HepG2 (cell line): Measurements from ENCODE around the gene HOXA1. TPM values are rescaled to one million over a fixed set of nuclear protein-coding genes. Genes with fewer than 3 reads are reported as not detected.
A peak's percentile ranks its signal among the peaks of the same experiment; 100 is the strongest.

Experiments
- CHD2 ChIP-seq: IDR thresholded peaks from 2 replicates; pipeline ENCODE4 v1.6.1; 2011; ENCODE audit warnings: low read depth, low read length, improper control_type of control experiment
- CHD4 ChIP-seq: fragments of 200-600 bp; sonication (generic); IDR thresholded peaks from 2 replicates; pipeline ENCODE4 v1.7.0; 2017; ENCODE audit warnings: mild to moderate bottlenecking, low read length, borderline replicate concordance
- HES4 ChIP-seq: sonication (generic); formaldehyde crosslinking; IDR thresholded peaks from 2 replicates; pipeline ENCODE4 v1.9.0; 2021; ENCODE audit warnings: mild to moderate bottlenecking, missing genetic modification reagents, borderline replicate concordance
- ISX ChIP-seq: sonication (generic); formaldehyde crosslinking; conservative IDR thresholded peaks from 2 replicates; pipeline ENCODE4 v1.5.0; 2020; ENCODE audit warnings: missing genetic modification reagents
- KAT8 ChIP-seq: IDR thresholded peaks from 2 replicates; pipeline ENCODE4 v1.6.1; 2016; ENCODE audit warnings: missing genetic modification reagents, missing compliant biosample characterization
- MZF1 ChIP-seq: sonication (generic); formaldehyde crosslinking; IDR thresholded peaks from 2 replicates; pipeline ENCODE4 v1.8.1; 2023; ENCODE audit warnings: mild to moderate bottlenecking, missing genetic modification reagents, borderline replicate concordance
- NFIB ChIP-seq: sonication (generic); formaldehyde crosslinking; IDR thresholded peaks from 2 replicates; pipeline ENCODE4 v1.9.0; 2021; ENCODE audit warnings: missing genetic modification reagents, mild to moderate bottlenecking, borderline replicate concordance
- PRDM15 ChIP-seq: sonication (generic); formaldehyde crosslinking; IDR thresholded peaks from 2 replicates; pipeline ENCODE4 v1.4.0; 2020; ENCODE audit warnings: missing genetic modification reagents
- REPIN1 ChIP-seq: sonication (generic); formaldehyde crosslinking; IDR thresholded peaks from 2 replicates; pipeline ENCODE4 v1.8.0; 2022; ENCODE audit warnings: missing genetic modification reagents, low read depth, mild to moderate bottlenecking, borderline replicate concordance
- ZFY ChIP-seq: sonication (generic); formaldehyde crosslinking; IDR thresholded peaks from 2 replicates; pipeline ENCODE4 v1.4.0; 2020; ENCODE audit warnings: missing genetic modification reagents
- ZNF230 ChIP-seq: sonication (generic); formaldehyde crosslinking; IDR thresholded peaks from 2 replicates; pipeline ENCODE4 v1.4.0; 2020; ENCODE audit warnings: mild to moderate bottlenecking, missing genetic modification reagents
- ZNF280D ChIP-seq: sonication (generic); formaldehyde crosslinking; IDR thresholded peaks from 2 replicates; pipeline ENCODE4 v1.5.1; 2020; ENCODE audit warnings: mild to moderate bottlenecking, missing genetic modification reagents
- ZNF776 ChIP-seq: sonication (generic); formaldehyde crosslinking; IDR thresholded peaks from 2 replicates; pipeline ENCODE4 v1.4.0; 2020; ENCODE audit warnings: mild to moderate bottlenecking, missing genetic modification reagents
- polyA plus RNA-seq, 8 experiments: library from polyadenylated mRNA; depleted of rRNA in 3 of 8; stranded (reverse) in 7 of 8; unstranded in 1 of 8; fragments of >200 nt; fragmentation: Illumina TruSeq in 4 of 8; extraction: Trizol in 4 of 8; gene quantifications; 2 replicates each; pipeline versions ENCODE4 v1.2.1 to v1.2.3, GENCODE V29; 2011 to 2016; ENCODE audit warnings: low read depth in 4 of 8, missing spikeins in 1 of 8, mixed read lengths in 1 of 8; ENCODE audit not compliant: insufficient read depth in 1 of 8
- total RNA-seq, 5 experiments: library from RNA; depleted of rRNA; stranded (reverse); fragments of >200 nt; fragmentation: Illumina TruSeq; extraction: Trizol; gene quantifications; 2 replicates each; pipeline ENCODE4 v1.2.3, GENCODE V29; 2016; ENCODE audit warnings: low read depth in 1 of 5
- TF ChIP-seq, protein P1 (sequence below): sonication (generic); formaldehyde crosslinking; IDR thresholded peaks from 2 replicates; pipeline ENCODE4 v1.5.1; 2020; ENCODE audit warnings: mild to moderate bottlenecking, missing genetic modification reagents, borderline replicate concordance
- TF ChIP-seq, protein P2 (sequence below): sonication (generic); IDR thresholded peaks from 2 replicates; pipeline ENCODE4 v1.6.1; 2016; ENCODE audit warnings: low read depth, borderline replicate concordance
- TF ChIP-seq, protein P3 (sequence below): sonication (generic); formaldehyde crosslinking; IDR thresholded peaks from 2 replicates; pipeline ENCODE4; 2020; ENCODE audit warnings: missing genetic modification reagents, mild to moderate bottlenecking, borderline replicate concordance

HOXA1 gene
- total and polyA plus RNA-seq, 2 of the 13 experiments (the other 11 are each of a cell fraction or from before 2014, with no cell fraction given), result 0.18 to 0.20 TPM

DNA sequence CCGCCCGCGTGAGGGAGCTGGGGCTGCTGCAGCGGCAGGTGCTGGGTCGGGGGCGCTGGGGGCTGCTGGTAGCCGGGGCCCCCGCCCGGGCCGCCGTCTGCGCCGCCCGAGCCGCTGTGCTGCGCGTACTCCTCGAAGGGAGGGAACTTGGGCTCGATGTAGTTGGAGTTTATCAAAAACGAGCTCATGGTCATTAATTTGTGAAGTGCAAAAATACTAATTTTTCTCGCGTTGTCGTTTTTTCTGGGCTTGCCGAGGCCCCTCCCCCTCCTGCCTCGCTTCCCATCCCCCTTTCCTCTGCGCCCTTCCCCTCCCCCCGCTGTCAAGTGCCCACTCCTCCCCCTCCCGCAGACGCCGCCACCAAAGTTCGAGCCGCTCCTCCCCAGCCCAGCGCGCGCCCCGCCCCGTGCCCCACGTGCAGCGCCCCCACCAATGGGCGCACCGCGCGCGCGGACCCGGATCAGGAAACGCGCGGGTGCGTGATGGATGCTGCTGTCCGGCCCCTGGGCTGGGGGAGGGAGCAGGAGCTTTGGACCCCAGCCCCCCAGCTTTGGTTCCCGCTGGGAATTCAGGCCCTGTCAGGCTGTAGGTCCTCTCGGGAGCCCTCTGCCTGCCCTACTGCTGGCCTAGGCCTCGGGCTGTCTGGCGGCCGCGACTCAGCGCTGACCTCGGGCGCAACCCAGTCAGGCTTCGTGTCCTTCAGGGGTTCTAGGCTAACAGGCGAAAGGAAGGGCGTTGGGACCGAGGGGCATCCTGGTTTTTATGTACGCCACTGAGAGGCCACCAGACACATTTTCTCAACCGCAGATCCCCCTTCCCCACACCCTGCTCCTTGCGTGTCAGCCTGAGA, 35.0 kb upstream of the HOXA1 start, which contains the start of gene HOXA4 (continued):
- TF ChIP-seq CHD4 (no peak), ZNF280D (no peak), ISX (no peak), NFIB (CRISPR knock-in tag) (no peak), HES4 (no peak), REPIN1 (peak; percentile 84), KAT8 (CRISPR knock-in tag) (peak; percentile 86), ZNF230 (CRISPR knock-in tag) (0 out of 2 replicates have a peak, but pooled peaks have one; percentile 52), PRDM15 (no peak), ZNF776 (CRISPR knock-in tag) (peak; percentile 65; the same call in 1 of the 2 replicates), ZFY (CRISPR knock-in tag) (peak; percentile 74), CHD2 (peak; percentile 87), MZF1 (CRISPR knock-in tag) (no peak)
- TF ChIP-seq, protein P1, sequence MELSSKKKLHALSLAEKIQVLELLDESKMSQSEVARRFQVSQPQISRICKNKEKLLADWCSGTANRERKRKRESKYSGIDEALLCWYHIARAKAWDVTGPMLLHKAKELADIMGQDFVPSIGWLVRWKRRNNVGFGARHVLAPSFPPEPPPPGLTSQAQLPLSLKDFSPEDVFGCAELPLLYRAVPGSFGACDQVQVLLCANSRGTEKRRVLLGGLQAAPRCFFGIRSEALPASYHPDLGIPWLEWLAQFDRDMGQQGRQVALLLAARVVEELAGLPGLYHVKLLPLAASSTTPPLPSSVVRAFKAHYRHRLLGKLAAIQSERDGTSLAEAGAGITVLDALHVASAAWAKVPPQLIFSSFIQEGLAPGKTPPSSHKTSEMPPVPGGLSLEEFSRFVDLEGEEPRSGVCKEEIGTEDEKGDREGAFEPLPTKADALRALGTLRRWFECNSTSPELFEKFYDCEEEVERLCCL (CRISPR knock-in tag), result no peak
- TF ChIP-seq, protein P2, sequence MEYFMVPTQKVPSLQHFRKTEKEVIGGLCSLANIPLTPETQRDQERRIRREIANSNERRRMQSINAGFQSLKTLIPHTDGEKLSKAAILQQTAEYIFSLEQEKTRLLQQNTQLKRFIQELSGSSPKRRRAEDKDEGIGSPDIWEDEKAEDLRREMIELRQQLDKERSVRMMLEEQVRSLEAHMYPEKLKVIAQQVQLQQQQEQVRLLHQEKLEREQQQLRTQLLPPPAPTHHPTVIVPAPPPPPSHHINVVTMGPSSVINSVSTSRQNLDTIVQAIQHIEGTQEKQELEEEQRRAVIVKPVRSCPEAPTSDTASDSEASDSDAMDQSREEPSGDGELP, result peak; percentile 20; the same call in 1 of the 2 replicates
- TF ChIP-seq, protein P3, sequence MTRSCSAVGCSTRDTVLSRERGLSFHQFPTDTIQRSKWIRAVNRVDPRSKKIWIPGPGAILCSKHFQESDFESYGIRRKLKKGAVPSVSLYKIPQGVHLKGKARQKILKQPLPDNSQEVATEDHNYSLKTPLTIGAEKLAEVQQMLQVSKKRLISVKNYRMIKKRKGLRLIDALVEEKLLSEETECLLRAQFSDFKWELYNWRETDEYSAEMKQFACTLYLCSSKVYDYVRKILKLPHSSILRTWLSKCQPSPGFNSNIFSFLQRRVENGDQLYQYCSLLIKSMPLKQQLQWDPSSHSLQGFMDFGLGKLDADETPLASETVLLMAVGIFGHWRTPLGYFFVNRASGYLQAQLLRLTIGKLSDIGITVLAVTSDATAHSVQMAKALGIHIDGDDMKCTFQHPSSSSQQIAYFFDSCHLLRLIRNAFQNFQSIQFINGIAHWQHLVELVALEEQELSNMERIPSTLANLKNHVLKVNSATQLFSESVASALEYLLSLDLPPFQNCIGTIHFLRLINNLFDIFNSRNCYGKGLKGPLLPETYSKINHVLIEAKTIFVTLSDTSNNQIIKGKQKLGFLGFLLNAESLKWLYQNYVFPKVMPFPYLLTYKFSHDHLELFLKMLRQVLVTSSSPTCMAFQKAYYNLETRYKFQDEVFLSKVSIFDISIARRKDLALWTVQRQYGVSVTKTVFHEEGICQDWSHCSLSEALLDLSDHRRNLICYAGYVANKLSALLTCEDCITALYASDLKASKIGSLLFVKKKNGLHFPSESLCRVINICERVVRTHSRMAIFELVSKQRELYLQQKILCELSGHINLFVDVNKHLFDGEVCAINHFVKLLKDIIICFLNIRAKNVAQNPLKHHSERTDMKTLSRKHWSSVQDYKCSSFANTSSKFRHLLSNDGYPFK, result peak; percentile 80; the same call in 1 of the 2 replicates
